PC-3 (cell line): Measurements from ENCODE around the gene CELSR2.

Source experiments
- CTCF ChIP-seq: fragments of 300-600 bp; sonication (generic); conservative IDR thresholded peaks from 2 replicates; pipeline ENCODE4 v1.5.1; 2017; ENCODE audit warnings: antibody characterized with exemption, low read depth, mild to moderate bottlenecking, low read length
- EZH2 ChIP-seq: fragments of 300-600 bp; sonication (generic); IDR thresholded peaks from one replicate; pipeline ENCODE4 v1.6.1; 2017; ENCODE audit warnings: antibody characterized with exemption, mild to moderate bottlenecking, low read length; ENCODE audit not compliant: unreplicated experiment

GRCh38 chr1:109264379-109264755 lies 15.0 kb downstream of the CELSR2 start:
- TF ChIP-seq CTCF (no peak), EZH2 (no peak)
